Endothelial cell of umbilical vein (primary cell): Measurements from ENCODE around the gene AKR1C4.

Experiments used
- CTCF ChIP-seq, 2 donors: IDR thresholded peaks; 1 replicate in 1 of 2; 2 replicates in 1 of 2; pipeline ENCODE4 v1.5.1; 2011; ENCODE audit warnings: low read length in 2 of 2, mild to moderate bottlenecking in 2 of 2, moderate library complexity in 2 of 2, control low read depth in 1 of 2, inconsistent platforms in 1 of 2, low read depth in 1 of 2; ENCODE audit not compliant: insufficient read depth in 1 of 2; ENCODE audit errors: extremely low read depth in 1 of 2
- EZH2 ChIP-seq: IDR thresholded peaks from 2 replicates; pipeline ENCODE4 v1.6.1; 2012; ENCODE audit warnings: borderline replicate concordance, low read depth, mild to moderate bottlenecking, moderate library complexity, low read length, inconsistent platforms; ENCODE audit not compliant: severe bottlenecking
- GATA2 ChIP-seq: IDR thresholded peaks from 2 replicates; pipeline ENCODE4 v1.7.0; 2011; ENCODE audit warnings: low read depth, mild to moderate bottlenecking, moderate library complexity, mixed read lengths, low read length; ENCODE audit not compliant: insufficient read length, insufficient read depth
- JUN ChIP-seq: IDR thresholded peaks from 2 replicates; pipeline ENCODE4 v1.6.1; 2011; ENCODE audit warnings: borderline replicate concordance, low read depth; ENCODE audit not compliant: insufficient read length, insufficient read depth
- MYC ChIP-seq: IDR thresholded peaks from one replicate; pipeline ENCODE4 v1.6.1; 2011; ENCODE audit warnings: mild to moderate bottlenecking, low read depth, low read length
- POLR2A ChIP-seq: IDR thresholded peaks from 2 replicates; pipeline ENCODE4 v1.6.1; 2012; ENCODE audit warnings: low read depth, mild to moderate bottlenecking, control low read depth, low read length

- TF ChIP-seq CTCF (IDR thresholded peaks at IDR 0.05; ENCODE audit: extremely low read depth in 1 of 2, insufficient read depth in 1 of 2, low read depth in 1 of 2, low read length in 2 of 2) = no peak
- TF ChIP-seq GATA2 = no peak
- TF ChIP-seq POLR2A = no peak
- no peak for TF ChIP-seq MYC
- no peak for TF ChIP-seq JUN
- no peak for TF ChIP-seq EZH2
These were observed 22.6 kb downstream of the AKR1C4 start for GRCh38 chr10:5219262-5219661.
